Activated CD8-positive, alpha-beta memory T cell treated with anti-CD3 and anti-CD28 coated beads, Interleukin-2, amount 50 U/mL, for 24 hours (primary cell): Measurements from ENCODE around the gene SYT6.

ENCODE experiments used
- DNase-seq: peaks from one replicate; pipeline ENCODE4 v3.0.0-alpha.2; 2020; ENCODE audit errors: extremely low read depth

Gene SYT6

GRCh38 chr1:114118351-114118990 is 35.2 kb downstream of the SYT6 start:
- DNase-seq, result no peak

GRCh38 chr1:114117654-114118053 is 36.0 kb downstream of the SYT6 start:
- no peak for DNase-seq

GRCh38 chr1:114116086-114116485 is 37.6 kb downstream of the SYT6 start:
- DNase-seq, result no peak

GRCh38 chr1:114114185-114115094 is 39.2 kb downstream of the SYT6 start:
- DNase-seq, result no peak

GRCh38 chr1:114113411-114114184 is 40.1 kb downstream of the SYT6 start:
- DNase-seq, result no peak

- DNase-seq, result no peak
Observed at GRCh38 chr1:114112775-114113174, 40.9 kb downstream of the SYT6 start.

- no peak for DNase-seq
Observed at GRCh38 chr1:114111731-114112641, 41.7 kb downstream of the SYT6 start.

GRCh38 chr1:114109981-114110380 is 43.7 kb downstream of the SYT6 start:
- DNase-seq, result no peak

- no peak for DNase-seq
Observed at GRCh38 chr1:114108751-114109255, 44.9 kb downstream of the SYT6 start.

GRCh38 chr1:114107474-114108435 is 45.9 kb downstream of the SYT6 start:
- DNase-seq, result no peak

- DNase-seq, result no peak
Observed at GRCh38 chr1:114105421-114105979, 48.2 kb downstream of the SYT6 start.

GRCh38 chr1:114104949-114105348 is 48.7 kb downstream of the SYT6 start:
- no peak for DNase-seq

GRCh38 chr1:114103992-114104391 is 49.7 kb downstream of the SYT6 start:
- no peak for DNase-seq

GRCh38 chr1:114102136-114102535 is 51.5 kb downstream of the SYT6 start:
- DNase-seq, result no peak

GRCh38 chr1:114100148-114100547 is 53.5 kb downstream of the SYT6 start:
- DNase-seq, result no peak

- DNase-seq, result no peak
Observed at GRCh38 chr1:114099268-114099667, 54.4 kb downstream of the SYT6 start.

GRCh38 chr1:114097109-114097508 is 56.6 kb downstream of the SYT6 start:
- no peak for DNase-seq

GRCh38 chr1:114094675-114095074 is 59.0 kb downstream of the SYT6 start:
- no peak for DNase-seq

GRCh38 chr1:114094363-114094634 is 59.4 kb downstream of the SYT6 start:
- DNase-seq, result no peak
